ENCODE data around the gene USP24. TPM values are rescaled to one million over a fixed set of nuclear protein-coding genes. Genes with fewer than 3 reads are reported as not detected.

USP24 gene
- polyA plus RNA-seq, 1 donor from 2014 or later, result 29.5 TPM

GRCh38 chr1:55061000-55061705, 154.0 kb downstream of the USP24 start:
- H3K27me3 ChIP-seq (ENCODE audit: insufficient read depth, low read depth, low read length), result no peaks in the 10 kb centered on the region
- no peak overlapping the region for H2AFZ ChIP-seq (ENCODE audit: low read depth, low read length)
- H3F3A ChIP-seq (ENCODE audit: insufficient read depth, low read length, poor library complexity, severe bottlenecking), result no peaks in the 10 kb centered on the region
- H4K20me1 ChIP-seq (ENCODE audit: insufficient read depth), result no peaks in the 10 kb centered on the region
- no peaks in the 10 kb centered on the region for H3K9me3 ChIP-seq (ENCODE audit: low read length)
- H3K9ac ChIP-seq (ENCODE audit: low read length), result no peak overlapping the region
- TF ChIP-seq EP300 (conservative IDR thresholded peaks at IDR 0.05; ENCODE audit: poor library complexity, severe bottlenecking), result no peak
- TF ChIP-seq POLR2AphosphoS5 (IDR thresholded peaks at IDR 0.05), result no peak
- no peak for TF ChIP-seq RAD21 (conservative IDR thresholded peaks at IDR 0.05)
- TF ChIP-seq SMC3 (conservative IDR thresholded peaks at IDR 0.05; ENCODE audit: poor library complexity), result no peak
- H3K36me3 ChIP-seq (ENCODE audit: insufficient read depth, low read length), result no peaks in the 10 kb centered on the region
- H3K4me3 ChIP-seq (ENCODE audit: low read length), result no peak overlapping the region
- no peak overlapping the region for H3K27ac ChIP-seq (ENCODE audit: low read length)
- H3K9me2 ChIP-seq (ENCODE audit: insufficient read depth, low read length), result no peaks in the 10 kb centered on the region
- H3K4me2 ChIP-seq (ENCODE audit: low read length), result no peak overlapping the region
- H3K79me2 ChIP-seq (replicated peaks; ENCODE audit: insufficient read depth, low read length), result no peaks in the 10 kb centered on the region

- no peak for TF ChIP-seq POLR2AphosphoS5 (IDR thresholded peaks at IDR 0.05)
- TF ChIP-seq CTCF (IDR thresholded peaks at IDR 0.05; ENCODE audit: poor library complexity, severe bottlenecking), result no peak
- TF ChIP-seq MXI1 (conservative IDR thresholded peaks at IDR 0.05; ENCODE audit: poor library complexity, severe bottlenecking), result no peak
- no peak for TF ChIP-seq EP300 (conservative IDR thresholded peaks at IDR 0.05; ENCODE audit: poor library complexity, severe bottlenecking)
- TF ChIP-seq TAF1 (IDR thresholded peaks at IDR 0.05; ENCODE audit: low read depth), result no peak
- no peak for TF ChIP-seq EZH2 (IDR thresholded peaks at IDR 0.05; ENCODE audit: borderline replicate concordance, insufficient read depth, low read length, poor library complexity, severe bottlenecking)
- TF ChIP-seq REST (IDR thresholded peaks at IDR 0.05; ENCODE audit: borderline replicate concordance), result no peak
- no peak for TF ChIP-seq SMC3 (conservative IDR thresholded peaks at IDR 0.05; ENCODE audit: poor library complexity)
- TF ChIP-seq RAD21 (conservative IDR thresholded peaks at IDR 0.05), result no peak
- no peaks in the 10 kb centered on the region for H3K9me2 ChIP-seq (ENCODE audit: insufficient read depth, low read length)
- no peaks in the 10 kb centered on the region for H4K20me1 ChIP-seq (ENCODE audit: insufficient read depth)
- H3K9ac ChIP-seq (ENCODE audit: low read length), result no peak overlapping the region
- no peaks in the 10 kb centered on the region for H3F3A ChIP-seq (ENCODE audit: insufficient read depth, low read length, poor library complexity, severe bottlenecking)
- H3K4me3 ChIP-seq (ENCODE audit: low read length), result no peak overlapping the region
- H3K27ac ChIP-seq (ENCODE audit: low read length), result no peak overlapping the region
- no peak overlapping the region for H2AFZ ChIP-seq (ENCODE audit: low read depth, low read length)
- no peak overlapping the region for H3K4me2 ChIP-seq (ENCODE audit: low read length)
- no peaks in the 10 kb centered on the region for H3K9me3 ChIP-seq (ENCODE audit: low read length)
- H3K79me2 ChIP-seq (replicated peaks; ENCODE audit: insufficient read depth, low read length), result no peaks in the 10 kb centered on the region
- H3K27me3 ChIP-seq (ENCODE audit: insufficient read depth, low read depth, low read length), result no peaks in the 10 kb centered on the region
- H3K36me3 ChIP-seq (ENCODE audit: insufficient read depth, low read length), result no peaks in the 10 kb centered on the region
Measured at GRCh38 chr1:55060133-55060999, 154.8 kb downstream of the USP24 start.

All from neural cell (in vitro differentiated cells).